SK-N-SH (cell line): ENCODE measurements around the gene SPRING1.

Experiments used
- CHD2 ChIP-seq: fragments of 150-350 bp; IDR thresholded peaks from 2 replicates; pipeline ENCODE4 v1.6.1; 2018; ENCODE audit warnings: low read length; ENCODE audit not compliant: partially characterized antibody
- EP300 ChIP-seq, 2 experiments: IDR thresholded peaks; 2 replicates each; pipeline versions ENCODE4 v1.4.0 to v1.6.1; 2012; ENCODE audit warnings: borderline replicate concordance in 1 of 2, low read depth in 1 of 2, low read length in 1 of 2
- FOXJ3 ChIP-seq: sonication (generic); formaldehyde crosslinking; IDR thresholded peaks from 2 replicates; pipeline ENCODE4 v1.5.1; 2020; ENCODE audit warnings: mild to moderate bottlenecking, missing genetic modification reagents
- GABPA ChIP-seq: IDR thresholded peaks from 2 replicates; pipeline ENCODE4 v1.4.0; 2012; ENCODE audit warnings: low read depth, mild to moderate bottlenecking
- JUND ChIP-seq: IDR thresholded peaks from 2 replicates; pipeline ENCODE4 v1.4.0; 2012
- NFIC ChIP-seq: IDR thresholded peaks from 2 replicates; pipeline ENCODE4 v1.4.0; 2012; ENCODE audit warnings: borderline replicate concordance
- POLR2AphosphoS5 ChIP-seq: IDR thresholded peaks from 2 replicates; pipeline ENCODE4 v1.6.1; 2012; ENCODE audit warnings: low read depth, low read length
- RAD21 ChIP-seq: IDR thresholded peaks from 2 replicates; pipeline ENCODE4 v1.6.1; 2012; ENCODE audit warnings: mild to moderate bottlenecking, low read length
- RFX5 ChIP-seq: IDR thresholded peaks from 2 replicates; pipeline ENCODE4 v1.6.1; 2012; ENCODE audit warnings: mild to moderate bottlenecking, improper control_type of control experiment, low read length
- SIN3A ChIP-seq: IDR thresholded peaks from 2 replicates; pipeline ENCODE4 v1.6.1; 2012; ENCODE audit warnings: low read depth, mild to moderate bottlenecking, low read length, moderate library complexity, borderline replicate concordance
- TAF1 ChIP-seq: IDR thresholded peaks from 2 replicates; pipeline ENCODE4 v1.6.1; 2012; ENCODE audit warnings: low read depth, mild to moderate bottlenecking, low read length, moderate library complexity, borderline replicate concordance
- TF ChIP-seq, protein P1 (sequence below): fragments of 200-600 bp; sonication (generic); IDR thresholded peaks from 2 replicates; pipeline ENCODE4 v1.6.1; 2017; ENCODE audit warnings: antibody characterized with exemption, mild to moderate bottlenecking, moderate library complexity
- TF ChIP-seq, protein P2 (sequence below): IDR thresholded peaks from 2 replicates; pipeline ENCODE4; 2012
- TF ChIP-seq, protein P3 (sequence below): fragments of 150-350 bp; IDR thresholded peaks from 2 replicates; pipeline ENCODE4 v1.6.1; 2017; ENCODE audit warnings: antibody characterized with exemption, low read length, low read depth, borderline replicate concordance

DNA sequence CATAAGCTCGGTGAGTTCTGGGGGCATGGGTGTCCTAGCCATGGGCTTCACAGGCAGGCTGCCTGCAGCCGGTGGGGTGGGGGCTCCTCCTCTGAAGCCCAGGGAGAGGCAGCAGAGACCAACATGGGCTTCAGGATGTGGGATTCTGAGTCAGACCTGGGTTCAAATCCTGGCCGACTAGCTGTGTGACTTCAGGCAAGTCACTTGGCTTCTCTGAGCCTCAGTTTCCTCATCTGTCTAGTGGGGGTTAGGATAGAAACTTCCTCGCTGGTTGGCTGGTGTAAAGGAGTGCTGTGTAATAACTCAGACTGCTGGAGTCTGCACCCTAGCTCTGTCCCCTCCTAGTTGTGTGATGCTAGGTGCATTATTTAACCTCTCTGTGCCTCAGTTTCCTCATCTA, 12.4 kb upstream of the SPRING1 start:
- TF ChIP-seq, protein P1, sequence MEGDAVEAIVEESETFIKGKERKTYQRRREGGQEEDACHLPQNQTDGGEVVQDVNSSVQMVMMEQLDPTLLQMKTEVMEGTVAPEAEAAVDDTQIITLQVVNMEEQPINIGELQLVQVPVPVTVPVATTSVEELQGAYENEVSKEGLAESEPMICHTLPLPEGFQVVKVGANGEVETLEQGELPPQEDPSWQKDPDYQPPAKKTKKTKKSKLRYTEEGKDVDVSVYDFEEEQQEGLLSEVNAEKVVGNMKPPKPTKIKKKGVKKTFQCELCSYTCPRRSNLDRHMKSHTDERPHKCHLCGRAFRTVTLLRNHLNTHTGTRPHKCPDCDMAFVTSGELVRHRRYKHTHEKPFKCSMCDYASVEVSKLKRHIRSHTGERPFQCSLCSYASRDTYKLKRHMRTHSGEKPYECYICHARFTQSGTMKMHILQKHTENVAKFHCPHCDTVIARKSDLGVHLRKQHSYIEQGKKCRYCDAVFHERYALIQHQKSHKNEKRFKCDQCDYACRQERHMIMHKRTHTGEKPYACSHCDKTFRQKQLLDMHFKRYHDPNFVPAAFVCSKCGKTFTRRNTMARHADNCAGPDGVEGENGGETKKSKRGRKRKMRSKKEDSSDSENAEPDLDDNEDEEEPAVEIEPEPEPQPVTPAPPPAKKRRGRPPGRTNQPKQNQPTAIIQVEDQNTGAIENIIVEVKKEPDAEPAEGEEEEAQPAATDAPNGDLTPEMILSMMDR, result no peak
- TF ChIP-seq, protein P2, sequence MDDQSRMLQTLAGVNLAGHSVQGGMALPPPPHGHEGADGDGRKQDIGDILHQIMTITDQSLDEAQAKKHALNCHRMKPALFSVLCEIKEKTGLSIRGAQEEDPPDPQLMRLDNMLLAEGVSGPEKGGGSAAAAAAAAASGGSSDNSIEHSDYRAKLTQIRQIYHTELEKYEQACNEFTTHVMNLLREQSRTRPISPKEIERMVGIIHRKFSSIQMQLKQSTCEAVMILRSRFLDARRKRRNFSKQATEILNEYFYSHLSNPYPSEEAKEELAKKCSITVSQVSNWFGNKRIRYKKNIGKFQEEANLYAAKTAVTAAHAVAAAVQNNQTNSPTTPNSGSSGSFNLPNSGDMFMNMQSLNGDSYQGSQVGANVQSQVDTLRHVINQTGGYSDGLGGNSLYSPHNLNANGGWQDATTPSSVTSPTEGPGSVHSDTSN, result no peak
- TF ChIP-seq CHD2, result no peak
- TF ChIP-seq GABPA, result no peak
- TF ChIP-seq NFIC, result no peak
- no peak for TF ChIP-seq POLR2AphosphoS5
- TF ChIP-seq, protein P3, sequence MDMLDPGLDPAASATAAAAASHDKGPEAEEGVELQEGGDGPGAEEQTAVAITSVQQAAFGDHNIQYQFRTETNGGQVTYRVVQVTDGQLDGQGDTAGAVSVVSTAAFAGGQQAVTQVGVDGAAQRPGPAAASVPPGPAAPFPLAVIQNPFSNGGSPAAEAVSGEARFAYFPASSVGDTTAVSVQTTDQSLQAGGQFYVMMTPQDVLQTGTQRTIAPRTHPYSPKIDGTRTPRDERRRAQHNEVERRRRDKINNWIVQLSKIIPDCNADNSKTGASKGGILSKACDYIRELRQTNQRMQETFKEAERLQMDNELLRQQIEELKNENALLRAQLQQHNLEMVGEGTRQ, result no peak
- TF ChIP-seq SIN3A, result no peak
- TF ChIP-seq FOXJ3, result no peak
- TF ChIP-seq RAD21, result no peak
- TF ChIP-seq JUND, result no peak
- TF ChIP-seq EP300 (IDR thresholded peaks at IDR 0.05; ENCODE audit: borderline replicate concordance in 1 of 2, low read depth in 1 of 2, low read length in 1 of 2), result no peak
- TF ChIP-seq TAF1, result no peak
- no peak for TF ChIP-seq RFX5
